HepG2 (cell line): ENCODE data around the gene ENO1. TPM values are rescaled to one million over a fixed set of nuclear protein-coding genes. Genes with fewer than 3 reads are reported as not detected.

ENCODE experiments used
- ARID5B ChIP-seq: IDR thresholded peaks from 2 replicates; pipeline ENCODE4 v1.4.0; 2020; ENCODE audit warnings: mild to moderate bottlenecking, missing genetic modification reagents
- ARNT2 ChIP-seq: sonication (generic); formaldehyde crosslinking; IDR thresholded peaks from 2 replicates; pipeline ENCODE4 v1.8.0; 2022; ENCODE audit warnings: mild to moderate bottlenecking, low read depth, missing genetic modification reagents, moderate library complexity
- FOSL2 ChIP-seq: sonication (generic); formaldehyde crosslinking; IDR thresholded peaks from 2 replicates; pipeline ENCODE4 v1.4.0; 2020; ENCODE audit warnings: missing genetic modification reagents
- FOXO1 ChIP-seq: sonication (generic); formaldehyde crosslinking; IDR thresholded peaks from 2 replicates; pipeline ENCODE4 v1.4.0; 2020; ENCODE audit warnings: missing genetic modification reagents
- HNRNPUL1 ChIP-seq: fragments of 200-400 bp; formaldehyde crosslinking; IDR thresholded peaks from 2 replicates; pipeline ENCODE4 v1.6.1; 2017; ENCODE audit warnings: low read depth, mild to moderate bottlenecking, low read length, moderate library complexity
- MEF2D ChIP-seq: sonication (generic); formaldehyde crosslinking; IDR thresholded peaks from 2 replicates; pipeline ENCODE4 v1.5.1; 2020; ENCODE audit warnings: mild to moderate bottlenecking, missing genetic modification reagents
- MTA1 ChIP-seq: sonication (generic); formaldehyde crosslinking; IDR thresholded peaks from 2 replicates; pipeline ENCODE4 v1.4.0; 2020; ENCODE audit warnings: missing genetic modification reagents, mild to moderate bottlenecking, borderline replicate concordance
- NR2C2 ChIP-seq: sonication (generic); formaldehyde crosslinking; IDR thresholded peaks from 2 replicates; pipeline ENCODE4 v1.4.0; 2020; ENCODE audit warnings: missing genetic modification reagents, mild to moderate bottlenecking, moderate library complexity, borderline replicate concordance
- RBFOX2 ChIP-seq: fragments of 200-400 bp; formaldehyde crosslinking; IDR thresholded peaks from 2 replicates; pipeline ENCODE4 v1.6.1; 2017; ENCODE audit warnings: low read depth, mild to moderate bottlenecking, low read length
- RFX3 ChIP-seq: IDR thresholded peaks from 2 replicates; pipeline ENCODE4 v1.6.1; 2016; ENCODE audit warnings: missing biosample characterization, missing genetic modification reagents
- TEAD3 ChIP-seq: optimal IDR thresholded peaks from 2 replicates; pipeline ENCODE3; 2016; ENCODE audit warnings: borderline replicate concordance
- ZFY ChIP-seq: sonication (generic); formaldehyde crosslinking; IDR thresholded peaks from 2 replicates; pipeline ENCODE4 v1.4.0; 2020; ENCODE audit warnings: missing genetic modification reagents
- ZNF124 ChIP-seq: sonication (generic); formaldehyde crosslinking; IDR thresholded peaks from 2 replicates; pipeline ENCODE4 v1.4.0; 2020; ENCODE audit warnings: missing genetic modification reagents
- ZNF260 ChIP-seq: sonication (generic); formaldehyde crosslinking; IDR thresholded peaks from 2 replicates; pipeline ENCODE4 v1.4.0; 2020; ENCODE audit warnings: missing genetic modification reagents, low read depth, mild to moderate bottlenecking, borderline replicate concordance
- ZNF292 ChIP-seq: sonication (generic); formaldehyde crosslinking; IDR thresholded peaks from 2 replicates; pipeline ENCODE4 v1.8.1; 2022; ENCODE audit warnings: mild to moderate bottlenecking, low read depth, missing genetic modification reagents, borderline replicate concordance
- ZNF383 ChIP-seq: sonication (generic); formaldehyde crosslinking; IDR thresholded peaks from 2 replicates; pipeline ENCODE4 v1.4.0; 2020; ENCODE audit warnings: missing genetic modification reagents, mild to moderate bottlenecking, borderline replicate concordance
- ZNF446 ChIP-seq: sonication (generic); formaldehyde crosslinking; IDR thresholded peaks from 2 replicates; pipeline ENCODE4 v1.5.0; 2020; ENCODE audit warnings: mild to moderate bottlenecking, missing genetic modification reagents
- ZNF639 ChIP-seq: conservative IDR thresholded peaks from 2 replicates; pipeline ENCODE4 v1.6.1; 2018; ENCODE audit warnings: missing genetic modification reagents
- ZSCAN9 ChIP-seq: IDR thresholded peaks from 2 replicates; pipeline ENCODE4 v1.6.1; 2016; ENCODE audit warnings: borderline replicate concordance
- ZUFSP ChIP-seq: sonication (generic); formaldehyde crosslinking; IDR thresholded peaks from 2 replicates; pipeline ENCODE4 v1.9.0; 2021; ENCODE audit warnings: missing genetic modification reagents, mild to moderate bottlenecking, borderline replicate concordance
- polyA plus RNA-seq, 8 experiments: library from polyadenylated mRNA; depleted of rRNA in 3 of 8; stranded (reverse) in 7 of 8; unstranded in 1 of 8; fragments of >200 nt; fragmentation: Illumina TruSeq in 4 of 8; extraction: Trizol in 4 of 8; gene quantifications; 2 replicates each; pipeline versions ENCODE4 v1.2.1 to v1.2.3, GENCODE V29; 2011 to 2016; ENCODE audit warnings: low read depth in 4 of 8, missing spikeins in 1 of 8, mixed read lengths in 1 of 8; ENCODE audit not compliant: insufficient read depth in 1 of 8
- total RNA-seq, 5 experiments: library from RNA; depleted of rRNA; stranded (reverse); fragments of >200 nt; fragmentation: Illumina TruSeq; extraction: Trizol; gene quantifications; 2 replicates each; pipeline ENCODE4 v1.2.3, GENCODE V29; 2016; ENCODE audit warnings: low read depth in 1 of 5

The ENO1 gene
- total and polyA plus RNA-seq, 2 of the 13 experiments (the other 11 are each of a cell fraction or from before 2014, with no cell fraction given), result 1,559 to 3,103 TPM

GRCh38 chr1:8856689-8857412 lies 21.6 kb downstream of the ENO1 start (continued):
- TF ChIP-seq HNRNPUL1 (no peak), TEAD3 (CRISPR knock-in tag) (peak; percentile 74), NR2C2 (no peak), MTA1 (CRISPR knock-in tag) (no peak), ZNF260 (no peak), ZNF292 (CRISPR knock-in tag) (peak; percentile 33; the same call in 1 of the 2 replicates), ZFY (0 out of 2 replicates have a peak, but pooled peaks have one; percentile 22), FOSL2 (CRISPR knock-in tag) (0 out of 2 replicates have a peak, but pooled peaks have one; percentile 23), ARID5B (peak; percentile 64), FOXO1 (CRISPR knock-in tag) (no peak; the same call in 1 of the 2 replicates), MEF2D (0 out of 2 replicates have a peak, but pooled peaks have one; percentile 15), ZNF383 (CRISPR knock-in tag) (no peak), ZNF124 (CRISPR knock-in tag) (peak; percentile 99), RBFOX2 (no peak), ZNF446 (CRISPR knock-in tag) (no peak), ZNF639 (CRISPR knock-in tag) (no peak), ARNT2 (CRISPR knock-in tag) (no peak), ZUFSP (CRISPR knock-in tag) (no peak), ZSCAN9 (CRISPR knock-in tag) (no peak), RFX3 (CRISPR knock-in tag) (no peak)
